NCI-H1694 treated with DMSO at 0.1 percent for 48 hours (cell line): ENCODE data around the gene SLC44A1.

Experiments
- DNase-seq: peaks from one replicate; lab custom pipeline; 2025; lab: John Stamatoyannopoulos, UW

The SLC44A1 gene

DNA sequence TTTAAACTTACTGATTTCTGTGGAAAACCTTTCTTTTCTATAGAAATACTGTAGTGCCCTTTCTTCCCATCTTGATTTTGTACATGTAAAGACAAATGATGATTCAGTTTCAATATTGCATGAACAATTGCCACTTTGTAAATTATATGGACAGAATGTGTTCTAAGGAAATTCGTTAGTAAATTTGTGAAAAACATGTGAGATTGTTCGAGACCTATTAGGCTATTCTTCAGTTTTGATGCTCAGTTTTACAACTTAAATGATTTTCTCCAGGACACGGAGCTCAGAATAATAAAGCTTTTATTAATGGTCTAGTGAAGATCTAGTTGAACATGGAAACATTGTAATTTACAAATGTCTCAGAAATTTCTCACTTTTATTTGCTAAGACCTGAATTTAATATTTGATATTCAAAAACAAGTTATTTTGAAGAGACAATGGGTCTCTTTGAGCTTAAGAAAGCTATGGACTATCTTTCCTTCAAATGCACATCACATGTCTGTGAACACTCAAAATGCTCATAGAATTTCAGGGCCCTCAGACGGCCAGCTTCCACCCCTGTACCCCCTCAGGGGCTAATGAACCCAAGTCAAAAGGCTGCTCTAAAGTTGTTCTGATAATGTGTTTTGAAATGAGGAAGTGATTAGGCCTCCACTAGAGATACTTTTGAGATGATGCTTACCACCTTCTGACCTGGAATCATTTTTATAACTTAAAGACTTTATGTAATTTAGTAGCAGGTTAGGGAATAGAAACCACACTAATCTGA, 149.3 kb downstream of the SLC44A1 start:
- no peak for DNase-seq

DNA sequence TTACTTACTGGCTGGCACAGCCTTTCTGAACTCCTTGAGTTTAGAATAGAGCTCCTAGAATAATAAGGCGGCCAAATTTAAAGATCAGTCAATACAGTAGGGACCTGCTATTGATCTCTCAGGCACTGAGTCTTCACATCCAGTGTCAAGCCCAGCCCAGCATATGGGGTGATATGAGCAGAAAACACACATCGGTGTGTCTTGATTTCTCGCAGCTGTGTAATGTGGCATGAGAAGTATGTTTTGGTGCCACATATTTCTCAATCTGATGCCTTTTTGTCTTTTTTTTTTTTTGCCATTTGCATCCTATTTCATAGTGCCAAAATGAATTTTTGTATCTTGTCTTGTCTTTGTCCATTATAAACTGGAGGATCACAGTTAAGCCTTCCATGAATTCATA, 152.0 kb downstream of the SLC44A1 start:
- no peak for DNase-seq

DNA sequence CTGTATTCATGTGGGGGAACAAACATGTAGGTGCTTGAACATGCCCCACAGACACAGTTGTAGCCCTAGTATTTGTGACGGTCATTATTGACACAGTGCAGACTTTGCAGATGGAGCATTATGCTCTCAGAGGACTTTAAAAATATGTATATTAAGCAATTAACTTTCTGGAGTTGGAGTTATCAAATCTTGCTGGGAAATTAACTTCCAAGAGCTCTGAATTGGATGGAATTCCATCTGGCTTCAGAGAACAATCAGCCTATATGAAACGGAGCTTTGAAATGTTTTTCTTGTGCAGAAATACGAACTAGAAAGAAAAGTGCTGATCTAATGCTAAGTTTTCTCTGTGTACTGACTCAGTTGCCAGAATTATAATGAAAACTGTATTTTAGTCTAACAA, 152.4 kb downstream of the SLC44A1 start:
- no peak for DNase-seq

DNA sequence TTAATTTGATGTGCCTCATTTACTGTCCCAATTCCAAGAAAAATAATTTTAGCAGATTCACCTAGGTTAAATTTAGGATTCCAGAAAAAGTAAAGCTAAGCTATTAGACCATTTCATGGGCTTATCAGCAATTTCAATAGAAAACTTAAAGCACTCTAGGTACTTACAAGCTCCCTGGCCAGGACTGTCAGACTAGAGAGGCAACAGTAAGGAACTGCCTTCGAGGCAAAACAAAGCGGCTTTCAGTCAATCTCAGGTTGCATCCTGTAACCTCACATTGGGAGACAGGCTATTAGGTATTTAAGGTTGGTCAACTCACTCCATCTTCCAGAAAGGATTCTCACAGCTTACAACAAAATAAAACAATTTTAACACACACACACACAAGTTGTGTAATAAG, 154.7 kb downstream of the SLC44A1 start:
- no peak for DNase-seq

DNA sequence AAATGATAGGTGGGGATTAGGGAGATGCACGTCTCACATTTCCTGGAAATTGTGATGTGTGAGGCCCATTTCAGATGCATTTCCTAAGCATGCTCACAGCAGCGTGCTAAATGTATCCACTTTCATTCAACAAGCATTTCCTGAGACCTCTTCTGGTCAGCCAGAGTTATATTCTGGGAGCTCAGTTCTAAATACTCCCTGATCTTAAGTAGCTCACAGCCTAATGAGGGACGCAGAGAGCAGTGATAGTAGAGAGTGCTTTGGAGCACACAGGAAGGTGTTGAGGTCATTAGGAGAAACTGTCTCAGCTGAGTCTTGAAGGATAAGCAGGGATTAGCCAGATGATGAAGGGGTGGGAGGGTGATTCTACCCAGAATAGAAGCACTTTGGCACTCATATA, 157.2 kb downstream of the SLC44A1 start:
- no peak for DNase-seq

DNA sequence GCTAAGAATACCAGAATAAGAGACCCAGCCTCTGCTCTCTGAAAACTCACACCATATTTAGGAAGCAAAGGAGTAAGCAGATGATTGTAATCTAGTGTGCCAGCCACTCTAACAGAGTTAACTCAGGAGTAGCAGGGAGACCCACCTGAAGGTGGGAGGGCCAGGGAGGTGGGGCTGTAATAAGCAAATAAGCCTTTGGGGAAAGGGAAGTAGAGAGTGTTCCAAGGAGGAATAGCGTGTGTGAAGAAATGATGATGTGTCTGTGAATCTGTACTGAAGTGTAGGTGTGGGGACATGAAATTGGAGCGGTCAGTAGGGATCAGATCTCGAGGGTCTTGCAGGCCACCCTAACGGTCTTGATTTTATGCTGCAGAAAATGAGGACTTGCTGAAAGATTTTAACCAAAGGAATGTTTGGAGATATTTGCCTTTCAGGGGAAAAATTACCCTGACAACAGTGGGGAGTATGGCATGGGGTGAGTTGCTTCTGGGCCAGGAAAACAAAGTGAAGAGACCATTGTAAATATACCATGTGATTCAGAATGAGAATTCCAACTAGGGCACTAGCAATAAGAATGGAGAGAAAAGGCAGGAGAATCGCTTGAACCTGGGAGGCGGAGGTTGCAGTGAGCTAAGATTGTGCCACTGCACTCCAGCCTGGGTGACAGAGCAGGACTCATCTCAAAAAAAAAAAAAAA, 159.2 kb downstream of the SLC44A1 start:
- DNase-seq: no peak

DNA sequence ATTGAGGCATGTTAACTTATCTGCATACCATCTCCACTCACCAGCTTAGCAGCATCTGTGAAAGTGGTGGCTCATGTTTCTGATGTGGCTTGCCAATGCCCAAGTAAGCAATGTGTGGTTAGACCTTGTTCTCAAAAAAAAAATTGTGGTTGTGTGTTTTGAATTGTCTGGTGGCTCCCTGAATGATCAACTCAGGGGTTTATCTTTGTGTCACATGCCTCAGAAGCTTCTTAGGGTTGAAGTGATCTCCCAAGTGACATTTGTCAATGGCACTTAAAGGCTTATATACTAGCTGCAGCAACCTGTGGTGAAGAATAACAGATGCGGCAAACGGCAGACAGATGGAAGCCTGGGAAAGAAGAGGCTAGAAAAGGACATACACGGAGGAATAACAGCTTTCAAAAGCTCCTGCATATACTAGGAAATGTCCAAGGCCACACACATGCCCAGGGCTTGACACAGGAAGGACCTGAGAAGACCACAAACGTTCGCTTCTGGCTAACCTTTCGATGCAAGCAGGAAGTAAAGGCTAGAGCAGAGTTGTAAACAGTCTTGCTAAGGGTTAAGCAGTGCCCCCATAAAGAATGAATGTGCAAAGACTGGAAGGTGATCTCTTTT, 161.2 kb downstream of the SLC44A1 start:
- DNase-seq: peak; percentile 24

DNA sequence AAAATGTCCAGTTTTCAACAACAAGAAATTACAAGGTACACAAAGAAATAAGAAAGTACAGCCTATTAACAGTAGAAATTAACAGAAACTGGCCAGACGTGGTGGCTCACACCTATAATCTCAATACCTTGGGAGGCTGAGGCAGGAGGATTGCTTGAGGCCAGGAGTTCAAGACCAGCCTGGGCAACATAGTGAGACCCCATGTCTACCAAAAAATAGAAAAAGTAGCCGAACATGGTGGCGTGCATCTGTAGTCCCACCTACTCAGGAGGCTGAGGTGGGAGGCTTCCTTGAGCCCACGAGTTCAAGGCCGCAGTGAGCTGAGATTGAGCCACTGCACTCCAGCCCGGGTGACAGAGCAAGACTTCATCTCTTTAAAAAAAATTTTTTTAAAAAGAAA, 161.9 kb downstream of the SLC44A1 start:
- no peak for DNase-seq

DNA sequence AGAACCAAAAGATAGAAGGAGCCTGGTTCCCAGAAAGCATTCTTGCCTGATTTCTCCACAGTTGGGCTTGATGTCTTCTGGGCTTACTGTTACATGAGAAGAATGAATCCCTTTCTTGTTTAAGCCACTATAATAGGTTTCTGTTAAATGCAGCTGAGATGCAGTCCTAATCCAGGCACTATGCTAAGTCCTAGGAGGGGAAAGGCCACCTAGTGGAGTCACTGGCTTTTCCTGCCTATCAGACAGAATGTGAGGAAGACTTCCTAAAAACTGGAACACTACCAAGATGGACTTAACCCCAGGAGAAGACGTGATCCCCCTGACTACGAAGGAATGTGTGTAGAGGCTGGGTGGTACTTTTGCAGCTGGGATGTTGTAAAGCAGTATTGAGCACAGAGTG, 169.1 kb downstream of the SLC44A1 start:
- DNase-seq: no peak

DNA sequence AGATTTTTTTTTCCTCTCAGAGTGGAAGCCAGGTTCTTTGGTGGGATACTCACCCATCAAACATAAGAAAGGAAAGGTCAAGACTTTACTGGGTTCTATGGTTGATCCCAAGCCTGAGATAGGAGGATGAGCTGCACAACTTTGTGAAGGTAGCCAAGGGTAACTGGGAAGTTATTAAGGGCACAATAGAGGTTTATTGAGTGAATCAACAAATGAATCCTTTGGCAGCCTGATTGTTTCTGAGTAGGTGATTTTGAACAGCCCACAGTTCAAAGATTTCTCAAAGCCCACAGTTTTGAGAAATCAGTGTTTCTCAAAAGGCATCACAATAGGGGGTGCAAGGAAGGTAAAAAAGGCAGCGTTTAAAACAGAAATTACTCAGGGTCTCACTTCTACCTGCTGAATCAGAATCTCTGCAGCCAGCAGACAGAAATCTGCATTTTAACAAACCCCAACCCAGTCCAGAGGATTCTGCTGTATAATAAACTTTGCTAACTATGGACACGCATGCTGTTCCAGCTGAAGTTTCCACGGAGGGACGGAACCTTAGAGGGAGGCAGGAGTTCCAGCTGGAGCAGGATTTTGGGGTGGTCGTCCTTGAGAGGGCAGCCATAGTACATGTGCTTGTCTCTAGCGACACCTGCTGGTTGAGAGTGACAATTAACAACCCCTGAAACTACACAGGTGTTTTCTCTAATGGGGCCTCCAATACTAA, 170.7 kb downstream of the SLC44A1 start:
- DNase-seq: peak; percentile 65

DNA sequence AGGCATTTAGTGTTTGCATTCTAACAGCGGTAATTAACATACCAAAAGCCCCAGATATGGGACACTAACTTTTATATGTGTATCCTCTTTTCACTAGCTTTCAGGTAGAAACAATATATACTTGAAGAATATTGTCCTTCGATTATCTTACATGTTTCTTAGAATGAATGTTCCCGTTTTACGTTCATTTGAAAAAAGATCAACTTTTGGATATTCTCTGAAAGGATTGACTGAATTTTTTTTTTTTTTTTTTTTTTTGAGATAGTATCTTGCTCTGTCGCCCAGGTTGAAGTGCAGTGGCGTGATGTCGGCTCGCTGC, 171.2 kb downstream of the SLC44A1 start:
- DNase-seq: no peak

DNA sequence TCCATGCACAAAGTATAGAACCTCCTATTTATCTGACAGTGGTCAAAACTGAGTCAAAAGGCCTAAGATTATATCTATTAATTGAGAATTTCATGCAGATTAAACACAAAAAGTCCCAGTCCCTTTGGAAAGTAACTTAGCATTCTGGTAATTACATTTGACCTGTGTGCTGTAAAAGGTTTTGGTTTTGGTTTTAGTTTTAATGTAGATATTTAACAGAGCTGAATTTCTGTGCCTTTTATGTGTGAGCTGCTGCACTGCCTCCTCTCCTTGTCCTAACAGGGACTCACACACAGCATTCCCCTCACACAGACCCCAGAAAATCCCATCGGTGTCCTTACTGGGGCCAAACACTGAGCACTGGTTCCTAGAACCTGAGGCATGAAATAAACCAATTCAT, 172.4 kb downstream of the SLC44A1 start:
- DNase-seq: no peak

DNA sequence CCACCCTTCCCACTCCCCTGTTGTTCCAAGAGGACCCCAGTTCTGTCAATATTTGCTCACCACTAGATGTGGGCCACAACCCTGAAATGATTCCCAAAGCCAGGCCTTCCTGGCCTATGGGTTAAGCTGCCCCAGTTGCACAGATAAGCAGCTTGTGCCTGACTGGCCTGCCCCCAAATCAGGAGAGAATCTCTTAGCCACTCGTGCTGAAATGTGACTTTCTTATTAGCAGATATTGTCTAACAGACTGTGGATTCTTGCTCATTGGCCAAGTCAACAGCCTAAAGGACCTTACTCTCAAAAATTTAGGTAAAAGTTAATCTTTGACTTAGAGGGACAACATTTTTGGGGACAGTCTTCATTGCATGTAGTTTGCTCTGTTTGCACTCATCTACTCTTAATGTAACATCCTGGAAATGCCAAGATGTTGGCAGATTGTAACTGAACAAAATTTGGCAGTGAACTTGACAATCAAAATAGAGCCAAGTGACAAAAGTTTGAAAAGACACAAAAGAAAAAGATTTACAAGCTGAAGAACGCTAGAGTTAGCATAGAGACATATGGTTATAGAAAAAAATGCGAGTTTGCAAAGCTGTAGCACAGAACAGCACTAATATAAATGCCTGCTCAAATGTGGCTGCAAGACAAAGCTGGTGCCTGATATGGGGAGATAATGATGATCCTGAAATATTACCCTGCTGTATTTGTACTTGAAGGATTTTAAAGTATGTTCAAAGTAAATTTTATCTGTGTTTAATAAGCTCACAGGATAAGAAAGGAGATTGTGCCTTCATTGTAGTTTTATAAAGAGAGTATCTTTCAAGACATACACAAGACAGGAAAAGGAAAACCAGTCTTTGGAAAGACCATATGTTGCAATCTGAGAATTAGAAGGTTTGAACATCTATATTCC, 174.4 kb downstream of the SLC44A1 start:
- no peak for DNase-seq

DNA sequence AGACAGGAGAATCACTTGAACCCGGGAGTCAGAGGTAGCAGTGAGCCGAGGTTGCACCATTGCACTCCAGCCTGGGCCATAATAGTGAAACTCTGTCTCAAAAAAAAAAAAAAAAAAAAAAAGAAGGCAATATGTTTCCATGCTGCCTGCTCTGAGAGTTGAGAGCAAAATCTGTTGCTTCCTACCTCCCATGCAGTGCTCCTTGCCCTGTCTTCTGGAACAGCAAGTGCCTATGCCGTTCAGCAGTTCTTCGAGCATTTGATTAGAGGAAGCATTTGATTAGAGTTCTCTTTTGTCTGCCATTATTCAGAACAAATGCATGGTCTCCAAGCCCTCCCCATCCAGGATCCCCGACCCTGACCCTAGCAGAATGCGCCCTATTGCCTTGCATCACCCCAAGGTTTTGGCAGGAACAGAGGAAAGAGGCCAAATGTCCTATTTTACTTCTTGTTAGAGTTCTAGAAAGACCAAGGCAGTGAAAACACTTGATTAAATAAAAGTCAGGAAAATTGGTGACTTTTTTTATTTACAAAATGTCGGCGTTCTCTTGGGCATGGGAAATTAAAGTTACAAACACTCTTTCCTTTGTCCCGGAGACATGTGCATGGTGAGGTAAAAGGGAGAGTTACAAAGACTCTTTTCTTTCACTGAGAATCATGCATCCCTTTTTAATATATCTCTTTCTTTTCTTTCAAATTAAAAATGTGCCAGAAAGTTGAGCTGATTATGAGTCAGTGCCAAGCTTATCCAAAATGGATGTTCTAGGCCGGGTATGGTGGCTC, 175.6 kb downstream of the SLC44A1 start:
- DNase-seq: no peak

DNA sequence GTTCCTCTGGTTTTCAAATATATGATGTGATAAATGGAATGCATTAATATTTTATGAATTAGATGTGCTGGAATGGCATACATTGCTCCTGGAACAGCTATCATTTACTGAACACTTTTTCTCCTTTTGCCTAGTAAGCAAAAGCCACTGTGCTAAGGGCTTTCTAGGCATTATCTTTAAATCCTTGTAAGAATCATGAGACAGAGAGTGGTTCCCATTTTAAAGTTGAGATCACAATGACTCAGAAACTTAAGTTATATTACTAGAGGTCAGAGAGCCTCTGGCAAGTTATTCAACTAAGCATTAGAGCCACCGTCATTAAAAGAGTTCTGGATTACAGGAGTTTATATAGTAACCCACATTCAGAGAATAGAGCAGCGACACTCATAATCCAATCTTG, 176.7 kb downstream of the SLC44A1 start:
- no peak for DNase-seq

DNA sequence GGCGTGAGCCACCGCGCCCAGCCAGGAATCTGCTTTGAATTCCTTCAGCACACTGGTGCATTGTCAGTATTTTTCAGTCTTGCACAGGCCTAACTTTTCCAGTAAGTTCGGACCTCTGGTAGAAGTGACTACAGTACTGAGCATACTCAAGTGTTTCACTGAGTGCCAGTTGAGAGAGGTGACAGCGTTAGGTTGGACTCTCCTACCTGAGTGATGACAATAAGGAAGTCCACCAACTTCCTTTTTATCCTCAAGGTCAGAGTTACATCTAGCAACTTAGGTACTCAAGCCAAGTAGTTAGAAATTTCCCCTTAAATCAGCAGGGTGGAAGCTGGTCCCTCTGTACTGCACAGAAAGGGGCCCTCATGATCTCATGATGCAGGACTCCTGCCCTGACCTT, 177.4 kb downstream of the SLC44A1 start:
- no peak for DNase-seq

DNA sequence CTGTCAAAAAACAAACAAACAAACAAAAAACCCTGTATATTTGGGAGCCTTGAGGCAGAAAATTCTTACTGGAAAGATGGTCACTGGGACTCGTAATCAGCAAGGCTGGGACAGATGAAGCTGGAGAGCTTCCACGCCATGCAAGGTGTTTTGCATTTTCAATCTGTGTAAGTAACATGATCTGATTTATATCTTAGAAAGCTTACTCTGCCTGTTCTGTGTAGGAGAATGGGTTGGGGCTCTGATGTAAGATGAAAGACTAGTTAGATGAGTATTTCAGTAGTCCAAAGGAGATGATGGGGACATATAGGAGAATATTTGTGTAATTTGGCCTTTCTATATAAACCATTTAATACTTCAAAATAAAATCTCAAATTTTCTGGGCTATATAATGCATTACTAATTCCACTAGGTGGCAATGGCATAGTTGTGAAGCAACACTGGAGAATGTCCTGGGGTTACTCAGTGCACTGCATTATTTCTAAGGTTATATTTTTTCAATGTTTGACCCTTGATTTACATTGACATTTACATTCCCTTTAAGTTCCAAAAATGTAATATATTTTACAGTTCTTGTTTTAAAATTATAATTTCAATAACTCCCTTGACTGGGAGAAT, 181.5 kb downstream of the SLC44A1 start:
- peak; percentile 3 for DNase-seq

DNA sequence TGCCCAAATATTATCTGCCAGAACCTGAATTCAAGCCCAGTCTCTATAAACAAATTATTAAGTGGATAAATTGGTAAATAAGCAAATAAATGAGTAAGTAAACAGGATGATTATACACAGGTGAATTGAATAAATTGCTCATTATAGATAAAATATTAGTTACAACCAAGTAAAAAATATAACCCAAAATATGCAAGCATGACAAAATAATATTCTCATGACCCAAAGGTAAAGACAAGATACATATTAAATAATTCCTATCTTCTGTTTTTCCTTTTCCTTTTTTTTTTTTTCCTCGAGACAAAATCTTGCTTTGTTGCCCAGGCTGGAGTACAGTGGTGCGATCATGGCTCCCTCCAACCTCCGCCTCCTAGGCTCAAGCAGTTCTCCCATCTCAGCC, 182.2 kb downstream of the SLC44A1 start:
- no peak for DNase-seq

DNA sequence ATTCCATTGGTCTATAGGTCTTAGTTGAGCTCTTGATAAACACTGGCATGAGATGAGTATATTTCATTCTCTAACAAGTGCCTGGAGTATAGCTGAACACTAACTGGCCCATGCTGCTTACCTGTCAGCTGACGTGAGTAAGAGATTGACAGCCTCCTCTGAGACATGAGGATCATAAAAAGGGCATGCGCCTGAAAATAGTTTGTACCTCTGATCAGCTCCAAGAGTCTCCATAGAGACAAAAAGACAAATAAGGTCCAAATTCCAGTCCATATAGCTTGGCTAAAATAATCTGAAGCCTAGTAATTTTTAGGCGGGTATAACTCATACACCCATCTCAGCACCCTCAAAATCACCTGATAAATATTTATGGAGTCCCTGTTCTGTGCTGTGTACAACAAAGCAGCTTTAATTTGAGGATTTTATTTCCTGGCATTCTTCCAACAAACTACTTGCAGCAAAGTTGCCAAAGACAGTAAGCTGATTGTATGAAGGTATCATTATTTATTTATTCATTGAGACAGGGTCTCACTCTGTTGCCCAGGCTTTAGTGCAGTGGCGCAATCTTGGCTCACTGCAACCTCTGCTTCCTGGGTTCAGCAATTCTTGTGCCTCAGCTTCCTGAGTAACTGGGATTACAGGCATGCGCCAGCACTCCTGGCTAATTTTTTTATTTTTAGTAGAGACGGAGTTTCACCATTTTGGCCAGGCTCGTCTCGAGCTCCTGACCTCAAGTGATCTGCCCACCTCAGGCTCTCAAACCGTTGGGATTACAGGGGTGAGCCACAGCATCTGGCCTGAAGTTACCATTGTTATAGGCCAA, 187.2 kb downstream of the SLC44A1 start:
- DNase-seq: no peak
